Measurements from ENCODE around the gene PRR22.

The PRR22 gene

GRCh38 chr19:5823579-5824281 is 39.2 kb upstream of the PRR22 start:
- in situ Hi-C loops (cut with MboI; ENCODE audit: low sequenced_read_pairs), result no loop called here
- H3K4me1 ChIP-seq, result peaks cover 5% of the 10 kb centered on the region

GRCh38 chr19:5822181-5822844 is 37.8 kb upstream of the PRR22 start:
- no peaks in the 10 kb centered on the region for H3K36me3 ChIP-seq (replicated peaks)
- H3K4me3 ChIP-seq, result no peak overlapping the region
- DNase-seq (ENCODE audit: low spot score in 2 of 2), result no peak
- H3K4me1 ChIP-seq, result no peaks in the 10 kb centered on the region; the same call in 1 of the 2 replicates
- H3K27me3 ChIP-seq (ENCODE audit: low read depth), result no peaks in the 10 kb centered on the region
- H3K9me3 ChIP-seq, result no peaks in the 10 kb centered on the region
- in situ Hi-C loops (cut with MboI; ENCODE audit: low sequenced_read_pairs), result no loop called here

More at GRCh38 chr19:5823579-5824281, 39.2 kb upstream of the PRR22 start:
- Histone ChIP-seq H3K9me3 (no peaks in the 10 kb centered on the region), H3K27me3 (ENCODE audit: low read depth) (no peaks in the 10 kb centered on the region), H3K36me3 (replicated peaks) (no peaks in the 10 kb centered on the region), H3K4me3 (no peak overlapping the region)
- peak; percentile 47 to 81 for DNase-seq (ENCODE audit: low spot score in 2 of 2)

GRCh38 chr19:5821521-5822180 is 37.1 kb upstream of the PRR22 start:
- Histone ChIP-seq H3K9me3 (no peaks in the 10 kb centered on the region), H3K27me3 (ENCODE audit: low read depth) (no peaks in the 10 kb centered on the region), H3K4me1 (no peaks in the 10 kb centered on the region), H3K4me3 (no peak overlapping the region), H3K36me3 (replicated peaks) (no peaks in the 10 kb centered on the region)
- DNase-seq (ENCODE audit: low spot score in 2 of 2), result no peak
- in situ Hi-C loops (cut with MboI; ENCODE audit: low sequenced_read_pairs), result no loop called here

GRCh38 chr19:5820785-5821184 is 36.2 kb upstream of the PRR22 start:
- Histone ChIP-seq H3K36me3 (replicated peaks) (no peaks in the 10 kb centered on the region), H3K4me1 (no peaks in the 10 kb centered on the region), H3K4me3 (no peak overlapping the region), H3K27me3 (ENCODE audit: low read depth) (no peaks in the 10 kb centered on the region), H3K9me3 (no peaks in the 10 kb centered on the region)
- no peak for DNase-seq (ENCODE audit: low spot score in 2 of 2)
- in situ Hi-C loops (cut with MboI; ENCODE audit: low sequenced_read_pairs), result no loop called here

- Histone ChIP-seq H3K36me3 (replicated peaks) (no peaks in the 10 kb centered on the region), H3K4me1 (no peaks in the 10 kb centered on the region), H3K9me3 (no peaks in the 10 kb centered on the region), H3K27me3 (ENCODE audit: low read depth) (no peaks in the 10 kb centered on the region), H3K4me3 (no peak overlapping the region)
- no peak for DNase-seq (ENCODE audit: low spot score in 2 of 2)
- in situ Hi-C loops (cut with MboI; ENCODE audit: low sequenced_read_pairs), result no loop called here
Observed at GRCh38 chr19:5818594-5818993, 34.0 kb upstream of the PRR22 start.

GRCh38 chr19:5817218-5817617 is 32.7 kb upstream of the PRR22 start:
- Histone ChIP-seq H3K9me3 (no peaks in the 10 kb centered on the region), H3K4me1 (no peaks in the 10 kb centered on the region), H3K36me3 (replicated peaks) (no peaks in the 10 kb centered on the region), H3K27me3 (ENCODE audit: low read depth) (no peaks in the 10 kb centered on the region), H3K4me3 (no peak overlapping the region)
- in situ Hi-C loops (cut with MboI; ENCODE audit: low sequenced_read_pairs), result no loop called here
- no peak for DNase-seq (ENCODE audit: low spot score in 2 of 2)

- Histone ChIP-seq H3K27me3 (ENCODE audit: low read depth) (no peaks in the 10 kb centered on the region), H3K4me1 (no peaks in the 10 kb centered on the region), H3K4me3 (no peak overlapping the region), H3K36me3 (replicated peaks) (no peaks in the 10 kb centered on the region), H3K9me3 (no peaks in the 10 kb centered on the region)
- in situ Hi-C loops (cut with MboI; ENCODE audit: low sequenced_read_pairs), result no loop called here
- DNase-seq (ENCODE audit: low spot score in 2 of 2), result no peak
Observed at GRCh38 chr19:5814852-5815246, 30.3 kb upstream of the PRR22 start.

GRCh38 chr19:5814123-5814851 is 29.7 kb upstream of the PRR22 start:
- no peak overlapping the region for H3K4me3 ChIP-seq
- H3K9me3 ChIP-seq, result no peaks in the 10 kb centered on the region
- in situ Hi-C loops (cut with MboI; ENCODE audit: low sequenced_read_pairs), result no loop called here
- H3K4me1 ChIP-seq, result no peaks in the 10 kb centered on the region
- H3K27me3 ChIP-seq (ENCODE audit: low read depth), result no peaks in the 10 kb centered on the region
- DNase-seq (ENCODE audit: low spot score in 2 of 2), result no peak
- H3K36me3 ChIP-seq (replicated peaks), result no peaks in the 10 kb centered on the region

GRCh38 chr19:5811117-5811516 is 26.6 kb upstream of the PRR22 start:
- H3K4me3 ChIP-seq, result no peak overlapping the region
- in situ Hi-C loops (cut with MboI; ENCODE audit: low sequenced_read_pairs), result no loop called here
- peaks cover under 1% of the 10 kb centered on the region; the same call in 1 of the 2 replicates for H3K4me1 ChIP-seq
- H3K9me3 ChIP-seq, result no peaks in the 10 kb centered on the region
- no peaks in the 10 kb centered on the region for H3K36me3 ChIP-seq (replicated peaks)
- no peaks in the 10 kb centered on the region for H3K27me3 ChIP-seq (ENCODE audit: low read depth)
- no peak for DNase-seq (ENCODE audit: low spot score in 2 of 2)

- no peak for DNase-seq (ENCODE audit: low spot score in 2 of 2)
- Histone ChIP-seq H3K9me3 (no peaks in the 10 kb centered on the region), H3K27me3 (ENCODE audit: low read depth) (no peaks in the 10 kb centered on the region), H3K36me3 (replicated peaks) (no peaks in the 10 kb centered on the region), H3K4me1 (peaks cover 5% of the 10 kb centered on the region; the same call in 1 of the 2 replicates), H3K4me3 (no peak overlapping the region)
- in situ Hi-C loops (cut with MboI; ENCODE audit: low sequenced_read_pairs), result loop anchor here (5.0 kb wide), 1 partner anchor 83 kb away; no protein-coding TSS in a partner anchor
Observed at GRCh38 chr19:5809469-5809868, 24.9 kb upstream of the PRR22 start.

GRCh38 chr19:5809053-5809452 is 24.5 kb upstream of the PRR22 start:
- H3K9me3 ChIP-seq, result no peaks in the 10 kb centered on the region
- no peaks in the 10 kb centered on the region for H3K27me3 ChIP-seq (ENCODE audit: low read depth)
- no peaks in the 10 kb centered on the region for H3K36me3 ChIP-seq (replicated peaks)
- no peak for DNase-seq (ENCODE audit: low spot score in 2 of 2)
- in situ Hi-C loops (cut with MboI; ENCODE audit: low sequenced_read_pairs), result loop anchor here (5.0 kb wide), 1 partner anchor 83 kb away; no protein-coding TSS in a partner anchor
- H3K4me1 ChIP-seq, result peaks cover 9% of the 10 kb centered on the region; the same call in 1 of the 2 replicates
- H3K4me3 ChIP-seq, result no peak overlapping the region

GRCh38 chr19:5808120-5808816 is 23.7 kb upstream of the PRR22 start:
- peaks cover 13% of the 10 kb centered on the region for H3K4me1 ChIP-seq
- no peak overlapping the region for H3K4me3 ChIP-seq
- in situ Hi-C loops (cut with MboI; ENCODE audit: low sequenced_read_pairs), result loop anchor here (5.0 kb wide), 1 partner anchor 84 kb away; no protein-coding TSS in a partner anchor
- no peak for DNase-seq (ENCODE audit: low spot score in 2 of 2)
- H3K36me3 ChIP-seq (replicated peaks), result no peaks in the 10 kb centered on the region
- no peaks in the 10 kb centered on the region for H3K9me3 ChIP-seq
- no peaks in the 10 kb centered on the region for H3K27me3 ChIP-seq (ENCODE audit: low read depth)

GRCh38 chr19:5806905-5807304 is 22.4 kb upstream of the PRR22 start:
- no peaks in the 10 kb centered on the region for H3K9me3 ChIP-seq
- no peak overlapping the region; the same call in 1 of the 2 replicates for H3K4me3 ChIP-seq
- in situ Hi-C loops (cut with MboI; ENCODE audit: low sequenced_read_pairs), result loop anchor here (5.0 kb wide), 1 partner anchor 85 kb away; no protein-coding TSS in a partner anchor
- no peak for DNase-seq (ENCODE audit: low spot score in 2 of 2)
- peaks cover 13% of the 10 kb centered on the region for H3K4me1 ChIP-seq
- H3K36me3 ChIP-seq (replicated peaks), result no peaks in the 10 kb centered on the region
- no peaks in the 10 kb centered on the region for H3K27me3 ChIP-seq (ENCODE audit: low read depth)

All from HAP-1 (cell line).